COLO668 (cell line): Measurements from ENCODE around the gene KCND3.

Source experiments
- DNase-seq: peaks from one replicate; lab custom pipeline; 2025; ENCODE audit not compliant: unreplicated experiment; lab: John Stamatoyannopoulos, UW

The KCND3 gene

GRCh38 chr1:111884772-111885443, 104.6 kb downstream of the KCND3 start:
- DNase-seq = no peak

- no peak for DNase-seq
These were observed 106.4 kb downstream of the KCND3 start for GRCh38 chr1:111882986-111883560.

GRCh38 chr1:111882559-111882958, 106.9 kb downstream of the KCND3 start:
- no peak for DNase-seq

- no peak for DNase-seq
These were observed 108.3 kb downstream of the KCND3 start for GRCh38 chr1:111880881-111881837.

GRCh38 chr1:111879081-111879480, 110.4 kb downstream of the KCND3 start:
- DNase-seq = no peak

GRCh38 chr1:111878649-111879048, 110.8 kb downstream of the KCND3 start:
- DNase-seq = peak; percentile 50

GRCh38 chr1:111878091-111878490, 111.4 kb downstream of the KCND3 start:
- no peak for DNase-seq

- no peak for DNase-seq
These were observed 112.8 kb downstream of the KCND3 start for GRCh38 chr1:111876631-111877030.

GRCh38 chr1:111875640-111876039, 113.8 kb downstream of the KCND3 start:
- DNase-seq = no peak

GRCh38 chr1:111873460-111874030, 115.9 kb downstream of the KCND3 start:
- DNase-seq = no peak

- no peak for DNase-seq
These were observed 119.3 kb downstream of the KCND3 start for GRCh38 chr1:111870181-111870580.

- DNase-seq = no peak
These were observed 121.5 kb downstream of the KCND3 start for GRCh38 chr1:111867868-111868440.

- DNase-seq = no peak
These were observed 124.6 kb downstream of the KCND3 start for GRCh38 chr1:111864862-111865261.

GRCh38 chr1:111863401-111863800, 126.1 kb downstream of the KCND3 start:
- no peak for DNase-seq

GRCh38 chr1:111862599-111862998, 126.9 kb downstream of the KCND3 start:
- no peak for DNase-seq

GRCh38 chr1:111861523-111861922, 127.9 kb downstream of the KCND3 start:
- no peak for DNase-seq

- no peak for DNase-seq
These were observed 132.2 kb downstream of the KCND3 start for GRCh38 chr1:111857194-111857651.

GRCh38 chr1:111856411-111857185, 132.9 kb downstream of the KCND3 start:
- peak; percentile 53 for DNase-seq

GRCh38 chr1:111855260-111855659, 134.2 kb downstream of the KCND3 start:
- no peak for DNase-seq

- no peak for DNase-seq
These were observed 137.2 kb downstream of the KCND3 start for GRCh38 chr1:111852261-111852721.
